Right atrium auricular region (tissue), 2 donors: ENCODE data around the gene MYH10. TPM values are rescaled to one million over a fixed set of nuclear protein-coding genes. Genes with fewer than 3 reads are reported as not detected.

Experiments used
- DNase-seq: peaks from one replicate; pipeline ENCODE4 v3.0.0-alpha.2; 2019; ENCODE audit warnings: low spot score
- H3K27ac ChIP-seq, 2 donors: fragments of 200-600 bp; sonication (generic); 1 replicate in 1 of 2; 2 replicates in 1 of 2; pipeline ENCODE4 v1.5.1; 2016 to 2019
- H3K27me3 ChIP-seq, 2 donors: fragments of 200-600 bp; sonication (generic); one replicate each; pipeline versions ENCODE4 v1.5.1 to v1.6.0; 2017 to 2019
- H3K36me3 ChIP-seq: fragments of 200-600 bp; sonication (generic); one replicate; pipeline ENCODE4 v1.5.1; 2016
- H3K4me1 ChIP-seq, 2 donors: fragments of 200-600 bp; sonication (generic); one replicate each; pipeline versions ENCODE4 v1.5.1 to v1.6.0; 2017 to 2019
- H3K4me3 ChIP-seq, 2 donors: fragments of 200-600 bp; sonication (generic); 1 replicate in 1 of 2; 2 replicates in 1 of 2; pipeline ENCODE4 v1.5.1; 2017 to 2019; ENCODE audit warnings: mild to moderate bottlenecking in 1 of 2, moderate library complexity in 1 of 2
- H3K9me3 ChIP-seq, 2 donors: fragments of 200-600 bp; sonication (generic); one replicate each; pipeline ENCODE4 v1.5.1; 2019
- CTCF ChIP-seq, 2 donors: fragments of 200-600 bp; sonication (generic); IDR thresholded peaks; one replicate each; pipeline ENCODE4 v1.5.1; 2019; ENCODE audit warnings: antibody characterized with exemption in 2 of 2
- total RNA-seq, 2 donors: library from RNA; depleted of rRNA; stranded (reverse); fragments of >200 nt; gene quantifications; one replicate each; pipeline ENCODE4 v1.1.0, GENCODE V29; 2016

MYH10 gene
- total RNA-seq, 2 donors from 2014 or later: 48.9 to 49.1 TPM

- TF ChIP-seq CTCF (IDR thresholded peaks at IDR 0.05): no peak
- H3K9me3 ChIP-seq: no peaks in the 10 kb centered on the region
- peaks cover 57% of the 10 kb centered on the region for H3K36me3 ChIP-seq
- no peak for DNase-seq
- peak overlapping the region; percentile 40 to 45 for H3K27ac ChIP-seq
- peak overlapping the region in 1 of 2 donors; percentile 1 for H3K4me3 ChIP-seq
- H3K27me3 ChIP-seq: no peaks in the 10 kb centered on the region
- peaks cover 0 to 32% of the 10 kb centered on the region in 2 donors for H3K4me1 ChIP-seq
Measured at GRCh38 chr17:8470447-8471047, 160.0 kb downstream of the MYH10 start.

- no peaks in the 10 kb centered on the region for H3K27me3 ChIP-seq
- no peak overlapping the region for H3K4me3 ChIP-seq
- TF ChIP-seq CTCF (IDR thresholded peaks at IDR 0.05): no peak
- H3K9me3 ChIP-seq: no peaks in the 10 kb centered on the region
- H3K27ac ChIP-seq: peak overlapping the region; percentile 40 to 45
- H3K36me3 ChIP-seq: peaks cover 51% of the 10 kb centered on the region
- no peak for DNase-seq
- H3K4me1 ChIP-seq: peaks cover 0 to 38% of the 10 kb centered on the region in 2 donors
Measured at GRCh38 chr17:8469964-8470363, 160.6 kb downstream of the MYH10 start.

DNA sequence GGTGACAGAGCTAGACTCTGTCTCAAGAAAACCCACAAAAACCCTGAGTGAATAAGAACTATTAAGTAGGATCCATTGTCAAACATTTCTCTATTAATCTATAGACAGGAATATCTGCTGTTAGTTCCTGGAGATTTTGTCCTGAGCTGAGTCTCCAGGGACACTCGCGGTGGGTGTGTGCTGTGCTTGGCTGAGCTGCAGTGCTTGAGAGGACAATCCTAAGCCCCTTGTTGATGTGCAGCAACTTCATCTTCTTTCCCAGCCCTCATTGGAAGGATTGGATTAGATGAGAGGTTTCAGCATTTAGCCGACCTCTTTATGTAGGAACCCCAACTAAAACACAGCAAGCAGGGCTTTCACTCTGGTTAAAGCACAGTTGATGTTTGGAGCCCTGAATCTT is 161.5 kb downstream of the MYH10 start:
- Histone ChIP-seq H3K4me3 (no peak overlapping the region), H3K27me3 (no peaks in the 10 kb centered on the region), H3K36me3 (peaks cover 42% of the 10 kb centered on the region), H3K4me1 (peaks cover 0 to 42% of the 10 kb centered on the region in 2 donors), H3K27ac (peak overlapping the region in 1 of 2 donors; percentile 1), H3K9me3 (no peaks in the 10 kb centered on the region)
- DNase-seq: no peak
- no peak for TF ChIP-seq CTCF (IDR thresholded peaks at IDR 0.05)

DNA sequence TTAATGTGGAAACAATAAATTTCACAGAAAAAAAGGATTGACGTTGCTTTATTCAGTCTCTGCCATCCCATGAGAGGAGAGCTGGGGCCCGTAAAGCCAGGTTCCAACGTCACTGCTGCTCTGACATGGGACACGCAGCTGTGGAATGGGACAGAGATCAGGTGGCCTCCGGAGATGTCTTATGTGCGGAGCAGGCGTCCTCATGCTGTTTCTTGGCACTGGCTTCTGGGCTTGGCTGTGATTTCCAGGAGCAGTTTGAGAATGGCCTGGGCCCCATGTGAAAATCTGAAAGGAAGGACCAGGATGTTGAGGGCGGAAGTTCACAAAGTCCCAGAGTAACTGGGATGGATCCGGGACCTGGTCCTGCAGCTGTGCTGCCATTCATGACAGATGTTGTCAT is 162.4 kb downstream of the MYH10 start:
- no peaks in the 10 kb centered on the region for H3K9me3 ChIP-seq
- peaks cover 45% of the 10 kb centered on the region for H3K36me3 ChIP-seq
- DNase-seq: no peak

DNA sequence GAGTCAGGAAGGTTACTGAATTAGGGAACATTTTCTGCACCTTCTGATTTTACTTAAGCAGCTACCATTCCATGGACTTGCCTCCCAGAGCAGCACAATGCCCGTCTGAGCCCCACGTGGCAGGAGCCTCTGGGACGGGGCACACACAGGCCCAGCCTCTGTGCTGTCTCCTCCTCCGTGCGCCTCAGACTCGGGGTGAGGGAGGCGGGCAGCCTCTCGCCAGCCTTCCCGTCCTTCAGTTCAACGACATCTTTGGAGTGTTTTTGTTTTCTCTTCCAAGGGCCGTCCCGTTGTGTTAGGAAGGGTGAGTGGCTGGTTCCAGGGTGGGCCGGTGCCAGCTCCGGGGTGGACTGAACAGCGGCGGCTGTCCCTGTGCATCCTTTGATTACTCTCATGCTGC is 163.0 kb downstream of the MYH10 start:
- Histone ChIP-seq H3K27me3 (no peaks in the 10 kb centered on the region), H3K27ac (no peak overlapping the region), H3K4me3 (no peak overlapping the region), H3K36me3 (peaks cover 51% of the 10 kb centered on the region), H3K4me1 (peaks cover 0 to 42% of the 10 kb centered on the region in 2 donors), H3K9me3 (no peaks in the 10 kb centered on the region)
- no peak for DNase-seq
- TF ChIP-seq CTCF (IDR thresholded peaks at IDR 0.05): no peak

More for the DNA sequence above, 162.4 kb downstream of the MYH10 start:
- Histone ChIP-seq H3K4me1 (peaks cover 0 to 42% of the 10 kb centered on the region in 2 donors), H3K4me3 (no peak overlapping the region), H3K27me3 (no peaks in the 10 kb centered on the region), H3K27ac (no peak overlapping the region)
- no peak for TF ChIP-seq CTCF (IDR thresholded peaks at IDR 0.05)

GRCh38 chr17:8466873-8467272 is 163.7 kb downstream of the MYH10 start:
- no peak overlapping the region for H3K27ac ChIP-seq
- H3K4me3 ChIP-seq: no peak overlapping the region
- peaks cover 0 to 42% of the 10 kb centered on the region in 2 donors for H3K4me1 ChIP-seq
- DNase-seq: no peak
- H3K36me3 ChIP-seq: peaks cover 57% of the 10 kb centered on the region
- TF ChIP-seq CTCF (IDR thresholded peaks at IDR 0.05): no peak
- H3K27me3 ChIP-seq: no peaks in the 10 kb centered on the region
- H3K9me3 ChIP-seq: no peaks in the 10 kb centered on the region
